GM03348 (cell line): Measurements from ENCODE around the gene TBC1D19.

ENCODE experiments used
- DNase-seq: peaks from one replicate; pipeline ENCODE4 v3.0.0; 2012; ENCODE audit warnings: low spot score

TBC1D19 gene

GRCh38 chr4:26732356-26732755 is 148.5 kb downstream of the TBC1D19 start:
- DNase-seq = no peak

- DNase-seq = no peak
Measured at GRCh38 chr4:26736621-26737020, 152.7 kb downstream of the TBC1D19 start.

- no peak for DNase-seq
Measured at GRCh38 chr4:26737385-26737784, 153.5 kb downstream of the TBC1D19 start.

GRCh38 chr4:26741491-26741871 is 157.6 kb downstream of the TBC1D19 start:
- DNase-seq = peak; percentile 20

GRCh38 chr4:26746802-26747213 is 162.9 kb downstream of the TBC1D19 start:
- DNase-seq = no peak

GRCh38 chr4:26748811-26749210 is 164.9 kb downstream of the TBC1D19 start:
- no peak for DNase-seq

- DNase-seq = no peak
Measured at GRCh38 chr4:26749867-26750266, 166.0 kb downstream of the TBC1D19 start.

GRCh38 chr4:26751004-26751403 is 167.1 kb downstream of the TBC1D19 start:
- DNase-seq = no peak

- no peak for DNase-seq
Measured at GRCh38 chr4:26751838-26752237, 168.0 kb downstream of the TBC1D19 start.

GRCh38 chr4:26753187-26753586 is 169.3 kb downstream of the TBC1D19 start:
- no peak for DNase-seq

GRCh38 chr4:26753617-26754016 is 169.7 kb downstream of the TBC1D19 start:
- no peak for DNase-seq

GRCh38 chr4:26757751-26758150 is 173.9 kb downstream of the TBC1D19 start:
- DNase-seq = no peak

- no peak for DNase-seq
Measured at GRCh38 chr4:26758899-26759298, 175.0 kb downstream of the TBC1D19 start.

- DNase-seq = no peak
Measured at GRCh38 chr4:26762650-26763049, 178.8 kb downstream of the TBC1D19 start.

GRCh38 chr4:26763063-26763462 is 179.2 kb downstream of the TBC1D19 start:
- DNase-seq = no peak

GRCh38 chr4:26763648-26764047 is 179.8 kb downstream of the TBC1D19 start:
- no peak for DNase-seq

GRCh38 chr4:26764231-26764630 is 180.3 kb downstream of the TBC1D19 start:
- DNase-seq = no peak

GRCh38 chr4:26765515-26765914 is 181.6 kb downstream of the TBC1D19 start:
- no peak for DNase-seq

GRCh38 chr4:26766141-26766540 is 182.3 kb downstream of the TBC1D19 start:
- DNase-seq = no peak

- DNase-seq = no peak
Measured at GRCh38 chr4:26772096-26772873, 188.4 kb downstream of the TBC1D19 start.

GRCh38 chr4:26779224-26779623 is 195.3 kb downstream of the TBC1D19 start:
- DNase-seq = no peak

- peak; percentile 33 for DNase-seq
Measured at GRCh38 chr4:26779674-26780073, 195.8 kb downstream of the TBC1D19 start.

- DNase-seq = no peak
Measured at GRCh38 chr4:26780539-26780938, 196.7 kb downstream of the TBC1D19 start.

GRCh38 chr4:26782168-26782829 is 198.4 kb downstream of the TBC1D19 start:
- no peak for DNase-seq
